GM12878 (cell line): ENCODE measurements around the gene ATOH7. TPM values are rescaled to one million over a fixed set of nuclear protein-coding genes. Genes with fewer than 3 reads are reported as not detected.

Source experiments
- ATAC-seq: fragments of 200-7000 bp; cut with Tn5 transposase; 3 replicates; pipeline ENCODE4 v1.9.1; 2020; ENCODE audit warnings: mild to moderate bottlenecking, moderate library complexity
- BruUV-seq: library from RNA; stranded (reverse); fragments of 400-500 nt; replicated peaks from 2 replicates; lab custom pipeline; 2021; lab: Mats Ljungman, UMichigan
- CTCF ChIA-PET: fragments of 300-600 bp; sonication (Branson Sonifier 250); formaldehyde crosslinking; extraction: SDS; loops from one replicate; lab custom pipeline; 2021; ENCODE audit warnings: inconsistent platforms; lab: Yijun Ruan, JAX
- POLR2A ChIA-PET: fragments of 350-600 bp; formaldehyde crosslinking; extraction: SDS; loops from one replicate; lab custom pipeline; 2021; ENCODE audit warnings: inconsistent platforms; lab: Charles Lee
- RAD21 ChIA-PET: fragments of 300-600 bp; sonication (Branson Sonifier 250); formaldehyde crosslinking; loops from one replicate; lab custom pipeline; 2023; ENCODE audit warnings: antibody characterized with exemption; ENCODE audit not compliant: unreplicated experiment; lab: Charles Lee
- SMC1A ChIA-PET: fragments of 300-600 bp; sonication (Branson Sonifier 250); formaldehyde crosslinking; loops from one replicate; lab custom pipeline; 2023; ENCODE audit not compliant: unreplicated experiment, uncharacterized antibody; lab: Charles Lee
- DNase-seq: peaks from one replicate; pipeline ENCODE4 v3.0.0-alpha.2; 2011; ENCODE audit warnings: low read depth, low spot score
- FAIRE-seq: peaks from 3 replicates; lab custom pipeline; 2011; peaks lifted over from hg19 to GRCh38; lab: Jason Lieb, UNC
- H2AFZ ChIP-seq: 2 replicates; pipeline ENCODE4 v1.6.0; 2011; ENCODE audit warnings: low read depth, low read length, control low read depth; ENCODE audit not compliant: control insufficient read depth
- H3K27ac ChIP-seq: 2 replicates; pipeline ENCODE4 v1.5.1; 2011; ENCODE audit warnings: control low read depth; ENCODE audit not compliant: control insufficient read depth, insufficient read depth
- H3K27me3 ChIP-seq, 2 experiments: replicated peaks in 1 of 2; 2 replicates each; pipeline versions ENCODE4 v1.6.0 to v1.6.1; 2011; ENCODE audit warnings: low read length in 1 of 2; ENCODE audit not compliant: control insufficient read depth in 2 of 2, insufficient read depth in 2 of 2
- H3K36me3 ChIP-seq, 2 experiments: 2 replicates each; pipeline ENCODE4 v1.5.1; 2011; ENCODE audit warnings: low read length in 1 of 2; ENCODE audit not compliant: control insufficient read depth in 2 of 2, insufficient read depth in 2 of 2
- H3K4me1 ChIP-seq: 2 replicates; pipeline ENCODE4 v1.6.1; 2011; ENCODE audit warnings: mild to moderate bottlenecking, low read length, moderate library complexity, mixed read lengths; ENCODE audit not compliant: control insufficient read depth, insufficient read depth
- H3K4me2 ChIP-seq: 2 replicates; pipeline ENCODE4 v1.6.0; 2011; ENCODE audit warnings: control low read depth; ENCODE audit not compliant: control insufficient read depth, insufficient read depth
- H3K4me3 ChIP-seq: fragments of 200-600 bp; sonication (generic); 2 replicates; pipeline ENCODE4 v1.5.1; 2016
- H3K79me2 ChIP-seq: 2 replicates; pipeline ENCODE4 v1.6.0; 2011; ENCODE audit warnings: low read length; ENCODE audit not compliant: control insufficient read depth, insufficient read depth
- H3K9ac ChIP-seq: 2 replicates; pipeline ENCODE4 v1.8.0; 2011; ENCODE audit warnings: low read length, control low read depth, mixed read lengths; ENCODE audit not compliant: control insufficient read depth, insufficient read depth
- H3K9me3 ChIP-seq: replicated peaks from 3 replicates; pipeline ENCODE4 v1.5.1; 2011; ENCODE audit warnings: mild to moderate bottlenecking, low read length; ENCODE audit not compliant: control insufficient read depth, insufficient read depth
- H4K20me1 ChIP-seq: 2 replicates; pipeline ENCODE4 v1.6.0; 2011; ENCODE audit not compliant: control insufficient read depth, insufficient read depth
- ATF7 ChIP-seq: fragments of 450-650 bp; IDR thresholded peaks from 2 replicates; pipeline ENCODE4 v1.6.1; 2016; ENCODE audit warnings: low read depth, mild to moderate bottlenecking
- CHD4 ChIP-seq: fragments of 200-600 bp; sonication (generic); IDR thresholded peaks from 2 replicates; pipeline ENCODE4 v1.6.1; 2016; ENCODE audit warnings: mild to moderate bottlenecking
- HDAC2 ChIP-seq: fragments of 200-600 bp; sonication (generic); IDR thresholded peaks from 2 replicates; pipeline ENCODE4 v1.6.1; 2017
- HDAC6 ChIP-seq: fragments of 200-600 bp; sonication (generic); IDR thresholded peaks from one replicate; pipeline ENCODE4 v1.8.0; 2017; ENCODE audit warnings: antibody characterized with exemption; ENCODE audit not compliant: unreplicated experiment
- KDM1A ChIP-seq: fragments of 200-600 bp; sonication (generic); IDR thresholded peaks from 2 replicates; pipeline ENCODE4 v1.6.1; 2016; ENCODE audit warnings: borderline replicate concordance
- NFXL1 ChIP-seq: fragments of 450-650 bp; IDR thresholded peaks from 2 replicates; pipeline ENCODE4 v1.6.1; 2017; ENCODE audit warnings: antibody characterized with exemption, mild to moderate bottlenecking, borderline replicate concordance
- NRF1 ChIP-seq: conservative IDR thresholded peaks from 2 replicates; pipeline ENCODE4 v1.6.1; 2011; ENCODE audit warnings: mild to moderate bottlenecking, low read depth, low read length, improper control_type of control experiment
- POLR2A ChIP-seq: IDR thresholded peaks from 2 replicates; pipeline ENCODE4 v1.6.1; 2011; ENCODE audit warnings: low read depth, mild to moderate bottlenecking, low read length
- POU2F2 ChIP-seq: IDR thresholded peaks from 3 replicates; pipeline ENCODE4 v1.6.1; 2011; ENCODE audit warnings: low read depth, mild to moderate bottlenecking, low read length, borderline replicate concordance
- RAD51 ChIP-seq: fragments of 450-650 bp; IDR thresholded peaks from 2 replicates; pipeline ENCODE4 v1.6.1; 2016; ENCODE audit warnings: moderate library complexity, mild to moderate bottlenecking, inconsistent platforms
- USF1 ChIP-seq: IDR thresholded peaks from 2 replicates; pipeline ENCODE4 v1.6.1; 2011; ENCODE audit warnings: borderline replicate concordance, low read depth, mild to moderate bottlenecking, moderate library complexity, mixed read lengths, low read length; ENCODE audit not compliant: insufficient read depth; ENCODE audit errors: extremely low read length
- ZNF384 ChIP-seq: IDR thresholded peaks from 2 replicates; pipeline ENCODE4 v1.6.1; 2012; ENCODE audit warnings: low read depth, mild to moderate bottlenecking, low read length, improper control_type of control experiment, borderline replicate concordance
- WGBS: methylation state at CpG from one replicate; pipeline ENCODE4 v1.1.6; 2016; ENCODE audit warnings: low lambda C conversion rate; ENCODE audit not compliant: insufficient replicate concordance, insufficient coverage; ENCODE audit errors: missing lambda C conversion rate; 5-methylcytosine and 5-hydroxymethylcytosine counted together
- in situ Hi-C: fragments of 300-500 bp; cut with MboI; formaldehyde crosslinking; loops from 9 replicates; pipeline ENCODE4 v1.14.3; 2018; ENCODE audit warnings: mixed read lengths
- intact Hi-C: fragments of 100-400 bp; cut with micrococcal nuclease; formaldehyde crosslinking; loops from one replicate; pipeline ENCODE4 v1.14.2; 2022; ENCODE audit not compliant: unreplicated experiment
- polyA plus RNA-seq, 11 experiments: library from polyadenylated mRNA; depleted of rRNA in 4 of 11; unstranded in 6 of 11; stranded (reverse) in 5 of 11; fragments of >200 nt; fragmentation: Nextera tagmentation in 4 of 11; fragmentation: Illumina TruSeq in 1 of 11; extraction: Ambion mirVana in 4 of 11; extraction: Trizol in 1 of 11; gene quantifications; 1 replicate in 1 of 11; 2 replicates in 10 of 11; pipeline versions ENCODE4 v1.2.1 to v1.2.3, GENCODE V29; 2011 to 2016; ENCODE audit warnings: inconsistent platforms in 2 of 11, missing spikeins in 2 of 11, low read depth in 1 of 11
- total RNA-seq, 4 experiments: library from RNA; depleted of rRNA in 3 of 4; stranded (reverse); fragments of >200 nt in 3 of 4; fragmentation: Illumina TruSeq in 1 of 4; extraction: Trizol in 1 of 4; gene quantifications; 2 replicates each; pipeline versions ENCODE4 v1.2.1 to v1.2.3, GENCODE V29; 2013 to 2021
- TF ChIP-seq, protein P1 (sequence below): IDR thresholded peaks from 2 replicates; pipeline ENCODE4 v1.6.1; 2012; ENCODE audit warnings: mild to moderate bottlenecking, low read depth, low read length
- TF ChIP-seq, protein P2 (sequence below): IDR thresholded peaks from 2 replicates; pipeline ENCODE4 v1.6.1; 2012; ENCODE audit warnings: low read depth, low read length, improper control_type of control experiment

The ATOH7 gene
- total and polyA plus RNA-seq, 10 of the 15 experiments (the other 5 are each of a cell fraction or from before 2014, with no cell fraction given): not detected

DNA sequence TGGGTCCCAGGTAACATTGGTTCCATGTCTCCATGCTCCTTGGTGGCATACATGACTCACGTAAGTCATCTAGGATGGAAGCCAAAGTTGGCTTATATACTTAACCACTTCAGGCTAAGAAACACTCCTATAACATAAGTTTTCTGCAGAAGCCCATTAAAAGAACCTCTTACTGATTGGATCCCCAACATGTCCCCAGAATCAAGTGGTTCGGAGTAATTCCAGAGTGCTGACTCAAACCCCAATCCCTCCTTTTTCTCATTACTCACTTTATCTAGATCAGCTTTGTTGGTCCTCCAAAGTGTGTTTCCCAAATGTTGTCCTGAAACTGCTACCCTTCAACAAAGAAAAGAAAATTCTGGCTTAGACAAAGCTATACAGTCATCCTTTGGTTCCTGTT lies 10.1 kb upstream of the ATOH7 start:
- H3K36me3 ChIP-seq: no peaks in the 10 kb centered on the region
- ChIA-PET RAD21 (no interaction called here), CTCF (no interaction called here), POLR2A (no interaction called here), SMC1A (no interaction called here)
- in situ Hi-C loops: no loop called here
- H3K27ac ChIP-seq: no peak overlapping the region
- no peak overlapping the region for H3K4me2 ChIP-seq
- FAIRE-seq (no peak), ATAC-seq (no peak), DNase-seq (no peak)
- H3K4me1 ChIP-seq: no peaks in the 10 kb centered on the region
- H3K4me3 ChIP-seq: no peak overlapping the region
- H3K9me3 ChIP-seq: no peaks in the 10 kb centered on the region
- no peaks in the 10 kb centered on the region for H4K20me1 ChIP-seq
- H3K79me2 ChIP-seq: no peaks in the 10 kb centered on the region
- no peak overlapping the region for H2AFZ ChIP-seq
- no peaks in the 10 kb centered on the region; a peak in 1 of 4 replicates for H3K27me3 ChIP-seq
- intact Hi-C loops: no loop called here
- 92% methylated on average over 2 of the region's 2 CpGs for WGBS
- H3K9ac ChIP-seq: no peak overlapping the region
- no peak for TF ChIP-seq KDM1A
- no peak for TF ChIP-seq NFXL1
- TF ChIP-seq ZNF384: no peak
- TF ChIP-seq RAD51: no peak
- TF ChIP-seq, protein P1, sequence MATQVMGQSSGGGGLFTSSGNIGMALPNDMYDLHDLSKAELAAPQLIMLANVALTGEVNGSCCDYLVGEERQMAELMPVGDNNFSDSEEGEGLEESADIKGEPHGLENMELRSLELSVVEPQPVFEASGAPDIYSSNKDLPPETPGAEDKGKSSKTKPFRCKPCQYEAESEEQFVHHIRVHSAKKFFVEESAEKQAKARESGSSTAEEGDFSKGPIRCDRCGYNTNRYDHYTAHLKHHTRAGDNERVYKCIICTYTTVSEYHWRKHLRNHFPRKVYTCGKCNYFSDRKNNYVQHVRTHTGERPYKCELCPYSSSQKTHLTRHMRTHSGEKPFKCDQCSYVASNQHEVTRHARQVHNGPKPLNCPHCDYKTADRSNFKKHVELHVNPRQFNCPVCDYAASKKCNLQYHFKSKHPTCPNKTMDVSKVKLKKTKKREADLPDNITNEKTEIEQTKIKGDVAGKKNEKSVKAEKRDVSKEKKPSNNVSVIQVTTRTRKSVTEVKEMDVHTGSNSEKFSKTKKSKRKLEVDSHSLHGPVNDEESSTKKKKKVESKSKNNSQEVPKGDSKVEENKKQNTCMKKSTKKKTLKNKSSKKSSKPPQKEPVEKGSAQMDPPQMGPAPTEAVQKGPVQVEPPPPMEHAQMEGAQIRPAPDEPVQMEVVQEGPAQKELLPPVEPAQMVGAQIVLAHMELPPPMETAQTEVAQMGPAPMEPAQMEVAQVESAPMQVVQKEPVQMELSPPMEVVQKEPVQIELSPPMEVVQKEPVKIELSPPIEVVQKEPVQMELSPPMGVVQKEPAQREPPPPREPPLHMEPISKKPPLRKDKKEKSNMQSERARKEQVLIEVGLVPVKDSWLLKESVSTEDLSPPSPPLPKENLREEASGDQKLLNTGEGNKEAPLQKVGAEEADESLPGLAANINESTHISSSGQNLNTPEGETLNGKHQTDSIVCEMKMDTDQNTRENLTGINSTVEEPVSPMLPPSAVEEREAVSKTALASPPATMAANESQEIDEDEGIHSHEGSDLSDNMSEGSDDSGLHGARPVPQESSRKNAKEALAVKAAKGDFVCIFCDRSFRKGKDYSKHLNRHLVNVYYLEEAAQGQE: no peak
- no peak for TF ChIP-seq POLR2A
- no peak for TF ChIP-seq CHD4
- TF ChIP-seq, protein P2, sequence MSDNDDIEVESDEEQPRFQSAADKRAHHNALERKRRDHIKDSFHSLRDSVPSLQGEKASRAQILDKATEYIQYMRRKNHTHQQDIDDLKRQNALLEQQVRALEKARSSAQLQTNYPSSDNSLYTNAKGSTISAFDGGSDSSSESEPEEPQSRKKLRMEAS: no peak
- no peak for TF ChIP-seq HDAC2
- no peak for TF ChIP-seq USF1
- no peak for TF ChIP-seq HDAC6
- TF ChIP-seq ATF7: no peak
- no peak for TF ChIP-seq POU2F2
- TF ChIP-seq NRF1: no peak
- BruUV-seq: no TSS peak
